Measurements from ENCODE around the gene ACOT12. TPM values are rescaled to one million over a fixed set of nuclear protein-coding genes. Genes with fewer than 3 reads are reported as not detected.

Gene ACOT12
- total RNA-seq, 1 experiment from 2014 or later: not detected

GRCh38 chr5:81401266-81401665, 7.3 kb upstream of the ACOT12 start:
- Mint-ChIP-seq H3K4me1 (no peaks in the 10 kb centered on the region), H3K9me3 (no peaks in the 10 kb centered on the region), H3K4me3 (no peak overlapping the region), H3K36me3 (ENCODE audit: insufficient read depth in 1 of 3, low read depth in 3 of 3) (no peaks in the 10 kb centered on the region), H3K27ac (no peak overlapping the region), H3K27me3 (ENCODE audit: low read depth) (peaks cover 7% of the 10 kb centered on the region)
- Histone ChIP-seq H4K91ac (ENCODE audit: insufficient read length, low read depth, low read length) (no peak overlapping the region), H3K56ac (ENCODE audit: insufficient read length, low read depth, low read length) (no peak overlapping the region), H2BK120ac (ENCODE audit: low read depth, low read length, poor library complexity, severe bottlenecking) (no peak overlapping the region), H3K23me2 (ENCODE audit: insufficient read length, low read depth, low read length, poor library complexity, severe bottlenecking) (no peaks in the 10 kb centered on the region), H3K14ac (ENCODE audit: insufficient read depth, low read length) (no peak overlapping the region), H3K4me2 (ENCODE audit: insufficient read depth, insufficient read length, low read length) (no peak overlapping the region), H3K27me3 (ENCODE audit: insufficient read depth, low read length) (no peaks in the 10 kb centered on the region), H4K8ac (replicated peaks; ENCODE audit: insufficient read length, low read depth, low read length) (no peak overlapping the region), H3K4me1 (ENCODE audit: insufficient read depth, low read length) (no peaks in the 10 kb centered on the region), H3T11ph (ENCODE audit: low read length) (no peak overlapping the region), H2AK5ac (ENCODE audit: insufficient read length, low read length) (no peak overlapping the region), H3K18ac (ENCODE audit: insufficient read length, low read depth, low read length) (no peak overlapping the region), H2BK5ac (ENCODE audit: insufficient read length, low read length) (no peak overlapping the region), H3K79me1 (ENCODE audit: insufficient read depth, low read depth, low read length, poor library complexity, severe bottlenecking) (no peaks in the 10 kb centered on the region), H2BK12ac (ENCODE audit: insufficient read length, low read depth, low read length) (no peak overlapping the region), H4K20me1 (ENCODE audit: control insufficient read depth, insufficient read depth, insufficient read length) (no peaks in the 10 kb centered on the region), H3K9me3 (ENCODE audit: control insufficient read depth, low read depth, low read length) (no peaks in the 10 kb centered on the region), H2BK20ac (ENCODE audit: low read depth, low read length, poor library complexity, severe bottlenecking) (no peak overlapping the region), H3K27ac (ENCODE audit: insufficient read length, low read depth, low read length) (no peak overlapping the region), H2BK15ac (ENCODE audit: low read depth, low read length) (no peak overlapping the region), H3K23ac (ENCODE audit: insufficient read length, low read depth, low read length) (no peak overlapping the region), H3K79me2 (ENCODE audit: insufficient read depth, low read length) (no peaks in the 10 kb centered on the region), H3K9ac (ENCODE audit: extremely low read depth, insufficient read length, low read length) (no peak overlapping the region), H2AFZ (ENCODE audit: low read length) (no peak overlapping the region), H3K4ac (ENCODE audit: low read depth, low read length) (no peak overlapping the region), H4K5ac (ENCODE audit: insufficient read length, low read depth, low read length) (no peak overlapping the region)
- no CpG with 5 or more reads among the region's 11 CpGs for WGBS (ENCODE audit: extremely low coverage, insufficient read length, low lambda C conversion rate)
- TF ChIP-seq CTCF (conservative IDR thresholded peaks at IDR 0.05): no peak
- DNase-seq: no peak

Measured in H9 (cell line).